ENCODE measurements around the gene NALCN. TPM values are rescaled to one million over a fixed set of nuclear protein-coding genes. Genes with fewer than 3 reads are reported as not detected.

Gene NALCN
- total RNA-seq, 2 experiments from 2014 or later, result not detected

DNA sequence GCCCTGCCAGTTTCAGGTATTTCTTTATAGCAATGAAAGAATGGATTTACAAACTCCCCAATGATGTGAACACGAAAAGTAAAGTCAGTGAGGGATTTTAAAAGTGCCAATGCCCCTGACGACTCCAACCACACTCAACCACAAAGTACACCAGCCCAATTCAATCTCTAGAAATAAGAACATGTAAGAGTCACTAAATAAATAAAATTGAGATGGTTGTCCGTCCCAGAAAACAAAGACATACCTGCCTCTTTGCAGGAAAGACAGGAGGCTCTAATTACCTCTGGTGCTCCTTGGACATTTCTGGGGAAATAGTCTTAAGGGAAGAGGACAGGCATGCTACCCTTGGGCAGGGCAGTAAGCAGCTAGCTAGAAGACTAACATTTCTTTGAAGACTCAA lies 55.8 kb downstream of the NALCN start:
- no peaks in the 10 kb centered on the region for H3K36me3 Mint-ChIP-seq

DNA sequence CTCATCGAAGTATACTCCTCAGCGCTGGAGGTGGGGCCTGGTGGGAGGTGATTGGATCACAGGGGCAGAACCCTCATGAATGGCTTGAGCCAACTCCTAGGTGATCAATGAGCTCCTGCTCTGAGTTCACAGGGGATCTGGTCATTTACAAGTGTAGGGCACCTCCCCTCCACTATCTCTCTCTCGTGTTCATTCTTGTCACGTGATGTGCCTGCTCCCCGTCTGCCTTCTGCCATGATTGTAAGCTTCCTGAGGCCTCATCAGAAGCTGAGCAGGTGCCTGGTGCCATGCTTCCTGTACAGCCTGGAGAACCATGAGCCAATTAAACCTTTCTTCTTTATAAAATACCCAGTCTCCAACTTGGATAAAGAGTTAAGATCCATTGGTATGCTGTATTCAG lies 61.4 kb downstream of the NALCN start:
- Mint-ChIP-seq H3K4me3 (no peak overlapping the region), H3K4me1 (ENCODE audit: low read depth) (no peaks in the 10 kb centered on the region), H3K36me3 (no peaks in the 10 kb centered on the region), H3K27me3 (peaks cover 1% of the 10 kb centered on the region), H3K27ac (no peak overlapping the region), H3K9me3 (no peaks in the 10 kb centered on the region)
- no peak for DNase-seq
- intact Hi-C loops (cut with micrococcal nuclease), result no loop called here
- CTCF ChIA-PET, result interaction anchor here (1.1 kb wide), 1 partner anchor 11 kb away, joined by 3 read pairs; no protein-coding TSS in a partner anchor
- POLR2A ChIA-PET, result no interaction called here

More for the DNA sequence above, 55.8 kb downstream of the NALCN start:
- CTCF ChIA-PET, result no interaction called here
- Mint-ChIP-seq H3K9me3 (no peaks in the 10 kb centered on the region), H3K27ac (no peak overlapping the region), H3K4me3 (no peak overlapping the region), H3K27me3 (no peaks in the 10 kb centered on the region), H3K4me1 (ENCODE audit: low read depth) (no peaks in the 10 kb centered on the region)
- no peak for DNase-seq
- intact Hi-C loops (cut with micrococcal nuclease), result no loop called here
- POLR2A ChIA-PET, result no interaction called here

DNA sequence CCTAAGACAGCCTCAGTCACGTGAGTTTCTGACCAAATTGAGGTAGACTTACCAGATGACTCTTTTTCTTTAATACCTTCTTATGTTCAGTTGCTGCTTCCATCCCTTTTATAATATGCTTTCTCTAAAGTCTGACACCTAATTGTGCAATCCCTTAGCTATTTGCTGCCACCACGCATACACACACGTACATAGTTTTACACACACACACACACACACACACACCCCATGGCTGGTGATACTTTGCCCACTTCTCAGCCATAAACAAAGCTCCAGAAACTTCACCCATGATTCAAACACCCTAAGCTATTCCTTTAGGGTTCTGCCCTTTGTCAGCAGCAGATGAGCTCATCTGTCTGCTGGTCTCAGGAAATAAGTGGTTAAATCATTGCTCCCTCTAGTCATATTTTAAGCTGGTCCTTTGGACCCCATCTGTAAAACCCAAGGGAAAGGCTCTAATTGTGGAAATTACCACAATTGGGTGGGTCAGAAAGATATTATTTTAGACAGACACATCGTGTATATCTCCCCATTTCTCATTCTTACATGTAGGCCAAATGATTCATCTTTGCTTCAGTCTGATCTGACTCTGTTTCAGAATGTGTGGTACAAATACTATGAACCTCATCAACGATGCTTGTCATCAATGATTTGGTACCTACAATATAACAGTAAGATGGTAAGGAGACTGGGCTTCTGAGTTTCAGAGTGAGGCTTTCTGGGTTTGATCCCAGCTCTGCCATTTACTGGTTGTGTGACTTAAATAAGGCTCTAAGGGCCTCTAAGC lies 69.2 kb downstream of the NALCN start:
- H3K27ac Mint-ChIP-seq, result no peak overlapping the region
- H3K4me1 Mint-ChIP-seq (ENCODE audit: low read depth), result no peaks in the 10 kb centered on the region
- POLR2A ChIA-PET, result no interaction called here
- H3K27me3 Mint-ChIP-seq, result peaks cover 1% of the 10 kb centered on the region
- H3K4me3 Mint-ChIP-seq, result no peak overlapping the region
- no peak for DNase-seq
- no peaks in the 10 kb centered on the region for H3K9me3 Mint-ChIP-seq
- CTCF ChIA-PET, result no interaction called here
- intact Hi-C loops (cut with micrococcal nuclease), result no loop called here
- no peaks in the 10 kb centered on the region for H3K36me3 Mint-ChIP-seq

DNA sequence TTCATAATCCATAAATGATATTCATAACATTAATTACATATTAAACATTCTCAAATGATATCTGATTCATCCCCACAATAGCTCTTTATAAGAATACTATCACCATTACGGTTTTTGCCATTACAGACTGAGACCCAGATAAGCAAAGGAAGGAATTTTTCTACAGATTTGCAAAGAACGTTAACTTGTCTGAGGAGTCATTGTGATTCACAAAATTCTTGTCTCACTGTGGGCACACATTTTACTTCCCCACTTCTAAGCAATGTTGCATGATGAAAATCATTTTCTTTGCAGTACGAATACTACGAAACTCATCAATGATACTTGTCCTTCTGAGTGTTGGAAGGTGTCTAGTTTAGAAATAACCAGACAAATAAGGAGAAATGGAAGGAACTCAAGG lies 70.1 kb downstream of the NALCN start:
- ChIA-PET CTCF (no interaction called here), POLR2A (no interaction called here)
- no peaks in the 10 kb centered on the region for H3K9me3 Mint-ChIP-seq
- no peak overlapping the region for H3K27ac Mint-ChIP-seq
- intact Hi-C loops (cut with micrococcal nuclease), result no loop called here
- DNase-seq, result no peak
- H3K27me3 Mint-ChIP-seq, result peaks cover 1% of the 10 kb centered on the region
- no peaks in the 10 kb centered on the region for H3K36me3 Mint-ChIP-seq
- no peaks in the 10 kb centered on the region for H3K4me1 Mint-ChIP-seq (ENCODE audit: low read depth)
- H3K4me3 Mint-ChIP-seq, result no peak overlapping the region

DNA sequence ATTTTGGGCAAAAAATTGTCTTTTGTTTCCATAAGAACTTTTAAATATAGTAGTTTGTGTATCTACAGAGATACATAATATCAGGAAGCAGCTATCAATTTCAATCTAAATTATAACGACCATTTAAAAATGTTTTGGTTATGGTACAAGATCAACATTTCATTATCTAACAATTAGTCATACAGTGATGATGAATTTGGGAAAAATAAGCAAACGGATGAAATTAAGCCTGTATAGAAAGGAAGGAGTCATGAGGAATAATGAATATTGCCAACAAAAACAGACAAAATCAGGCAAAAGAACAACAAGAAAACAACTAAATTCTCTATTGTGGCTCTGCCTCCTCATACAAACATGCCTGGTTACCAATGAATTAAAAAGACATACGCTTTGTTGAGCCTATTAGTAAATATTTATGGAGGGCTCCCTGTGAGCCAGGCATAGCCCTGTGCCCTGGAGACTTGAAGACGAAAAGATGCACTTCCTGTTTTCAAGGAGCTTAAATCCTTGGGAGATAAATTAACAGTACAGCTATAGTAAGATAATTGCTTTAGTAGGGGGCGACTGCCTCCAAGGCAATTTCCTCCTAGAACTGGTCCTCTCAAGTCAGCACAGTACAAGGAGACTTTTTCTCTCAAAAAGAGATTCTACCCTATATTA lies 73.0 kb downstream of the NALCN start:
- H3K27me3 Mint-ChIP-seq, result no peaks in the 10 kb centered on the region
- no peak overlapping the region for H3K27ac Mint-ChIP-seq
- CTCF ChIA-PET, result no interaction called here
- no peaks in the 10 kb centered on the region for H3K4me1 Mint-ChIP-seq (ENCODE audit: low read depth)
- no peaks in the 10 kb centered on the region for H3K36me3 Mint-ChIP-seq
- H3K9me3 Mint-ChIP-seq, result no peaks in the 10 kb centered on the region
- no peak overlapping the region for H3K4me3 Mint-ChIP-seq
- POLR2A ChIA-PET, result no interaction called here
- intact Hi-C loops (cut with micrococcal nuclease), result no loop called here
- DNase-seq, result no peak

DNA sequence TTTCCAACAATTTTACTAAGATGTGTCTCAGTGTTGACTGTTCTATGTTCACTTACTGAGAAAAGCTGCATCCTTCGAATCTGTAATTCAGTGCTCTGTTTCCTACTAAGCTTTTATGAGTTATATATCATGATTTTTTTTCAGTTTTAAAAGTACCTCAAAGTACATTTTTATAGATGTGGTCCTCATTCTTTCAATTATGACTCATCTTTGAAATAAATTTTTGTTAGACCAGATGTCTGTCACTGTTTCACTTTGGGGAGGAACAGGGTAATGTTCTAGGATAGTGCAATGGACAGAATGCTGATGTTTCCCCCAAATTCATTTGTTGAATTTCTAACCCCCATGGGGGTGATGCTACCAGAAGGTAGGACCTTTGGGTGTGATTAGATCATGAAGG lies 74.8 kb downstream of the NALCN start:
- H3K27ac Mint-ChIP-seq, result no peak overlapping the region
- CTCF ChIA-PET, result no interaction called here
- no peaks in the 10 kb centered on the region for H3K36me3 Mint-ChIP-seq
- H3K27me3 Mint-ChIP-seq, result no peaks in the 10 kb centered on the region
- H3K4me1 Mint-ChIP-seq (ENCODE audit: low read depth), result no peaks in the 10 kb centered on the region
- POLR2A ChIA-PET, result no interaction called here
- no peaks in the 10 kb centered on the region for H3K9me3 Mint-ChIP-seq
- no peak for DNase-seq
- no peak overlapping the region for H3K4me3 Mint-ChIP-seq
- intact Hi-C loops (cut with micrococcal nuclease), result no loop called here

DNA sequence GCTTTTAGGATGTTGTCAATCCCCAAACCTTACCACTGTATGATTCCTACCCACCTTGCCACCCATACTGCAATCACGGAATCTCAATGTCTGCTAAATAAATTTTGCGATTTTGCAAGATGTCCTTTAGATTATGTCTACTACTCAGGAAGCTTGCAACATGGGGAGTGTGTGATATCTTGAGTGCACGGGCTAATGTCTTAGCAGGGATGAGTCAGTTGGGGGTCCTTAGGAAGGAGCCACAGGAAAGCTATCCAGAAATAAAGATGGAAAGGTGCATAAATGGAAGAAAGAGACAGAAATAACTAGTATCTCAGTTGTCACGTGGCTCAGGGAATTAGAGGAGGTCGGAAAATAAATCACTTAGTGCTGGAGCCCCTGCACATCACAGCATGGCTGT lies 77.1 kb downstream of the NALCN start:
- Mint-ChIP-seq H3K27ac (no peak overlapping the region), H3K36me3 (no peaks in the 10 kb centered on the region), H3K9me3 (no peaks in the 10 kb centered on the region), H3K4me3 (no peak overlapping the region), H3K27me3 (no peaks in the 10 kb centered on the region), H3K4me1 (ENCODE audit: low read depth) (no peaks in the 10 kb centered on the region)
- intact Hi-C loops (cut with micrococcal nuclease), result no loop called here
- CTCF ChIA-PET, result no interaction called here
- no peak for DNase-seq
- POLR2A ChIA-PET, result no interaction called here

DNA sequence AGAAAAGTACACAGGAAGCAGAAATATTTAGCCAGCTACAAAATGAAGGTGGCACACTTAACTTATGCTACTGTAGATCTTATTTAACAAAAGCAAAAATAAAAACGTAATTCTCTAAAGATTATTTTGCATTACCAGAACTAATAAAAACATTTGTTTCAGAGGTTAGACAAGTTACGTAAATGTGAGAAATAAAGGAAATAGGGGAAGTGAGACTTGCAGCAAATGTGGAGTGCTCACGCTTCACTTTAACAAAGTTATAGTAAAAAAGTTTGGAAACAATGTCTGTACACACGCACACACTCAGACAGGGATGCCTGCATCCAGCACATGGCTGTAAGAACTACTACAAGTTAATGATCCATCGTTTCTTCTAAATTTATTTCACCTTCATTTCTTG lies 83.7 kb downstream of the NALCN start:
- Mint-ChIP-seq H3K4me1 (ENCODE audit: low read depth) (no peaks in the 10 kb centered on the region), H3K9me3 (no peaks in the 10 kb centered on the region), H3K27me3 (peaks cover 1% of the 10 kb centered on the region), H3K36me3 (no peaks in the 10 kb centered on the region), H3K4me3 (no peak overlapping the region), H3K27ac (no peak overlapping the region)
- ChIA-PET POLR2A (no interaction called here), CTCF (no interaction called here)
- intact Hi-C loops (cut with micrococcal nuclease), result no loop called here
- DNase-seq, result no peak

DNA sequence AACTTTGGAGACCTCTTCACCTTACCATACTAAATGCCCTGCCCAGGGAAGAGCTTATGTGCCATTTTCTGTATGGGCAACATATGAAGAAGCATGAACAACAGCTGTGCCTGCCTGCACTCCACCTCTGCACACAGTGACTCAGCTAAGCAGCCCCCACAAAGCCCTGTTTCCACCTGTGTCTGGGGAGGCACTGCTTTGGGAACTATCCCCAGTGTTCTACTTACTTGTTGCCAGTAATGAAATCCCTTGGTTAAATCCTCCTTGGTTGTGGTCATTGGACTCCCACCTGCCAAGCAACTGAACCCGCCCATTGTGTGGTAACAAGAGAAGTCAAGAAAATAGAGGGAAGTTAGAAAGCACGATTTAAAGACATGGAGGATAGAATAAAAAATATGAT lies 84.6 kb downstream of the NALCN start:
- H3K36me3 Mint-ChIP-seq, result no peaks in the 10 kb centered on the region
- no peaks in the 10 kb centered on the region for H3K4me1 Mint-ChIP-seq (ENCODE audit: low read depth)
- intact Hi-C loops (cut with micrococcal nuclease), result no loop called here
- H3K9me3 Mint-ChIP-seq, result no peaks in the 10 kb centered on the region
- POLR2A ChIA-PET, result no interaction called here
- H3K27ac Mint-ChIP-seq, result no peak overlapping the region
- no peak for DNase-seq
- CTCF ChIA-PET, result no interaction called here
- peaks cover 1% of the 10 kb centered on the region for H3K27me3 Mint-ChIP-seq
- no peak overlapping the region for H3K4me3 Mint-ChIP-seq

DNA sequence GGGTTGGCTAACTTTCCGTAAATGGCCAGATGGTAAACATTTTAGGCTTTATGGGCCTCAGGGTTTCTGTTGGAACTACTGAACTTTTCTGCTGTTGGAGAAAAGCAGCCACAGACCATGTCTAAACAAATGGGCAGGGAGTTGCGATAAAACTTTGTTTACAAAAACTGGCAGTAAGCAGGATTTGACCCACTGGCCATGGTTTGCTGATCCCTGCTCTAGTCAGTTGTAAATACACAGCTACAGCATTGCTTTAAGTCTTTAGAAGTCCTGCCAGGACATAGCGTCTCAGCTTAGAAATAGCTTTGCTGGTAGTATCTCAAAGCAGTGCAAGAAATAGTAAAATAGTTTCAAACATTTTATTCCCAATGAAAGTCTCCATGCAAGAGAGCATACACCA lies 88.4 kb downstream of the NALCN start:
- H3K4me3 Mint-ChIP-seq, result no peak overlapping the region
- no peak overlapping the region for H3K27ac Mint-ChIP-seq
- no peaks in the 10 kb centered on the region for H3K36me3 Mint-ChIP-seq
- H3K27me3 Mint-ChIP-seq, result peaks cover 1% of the 10 kb centered on the region
- intact Hi-C loops (cut with micrococcal nuclease), result no loop called here
- CTCF ChIA-PET, result no interaction called here
- no peaks in the 10 kb centered on the region for H3K9me3 Mint-ChIP-seq
- POLR2A ChIA-PET, result no interaction called here
- DNase-seq, result no peak
- no peaks in the 10 kb centered on the region for H3K4me1 Mint-ChIP-seq (ENCODE audit: low read depth)

DNA sequence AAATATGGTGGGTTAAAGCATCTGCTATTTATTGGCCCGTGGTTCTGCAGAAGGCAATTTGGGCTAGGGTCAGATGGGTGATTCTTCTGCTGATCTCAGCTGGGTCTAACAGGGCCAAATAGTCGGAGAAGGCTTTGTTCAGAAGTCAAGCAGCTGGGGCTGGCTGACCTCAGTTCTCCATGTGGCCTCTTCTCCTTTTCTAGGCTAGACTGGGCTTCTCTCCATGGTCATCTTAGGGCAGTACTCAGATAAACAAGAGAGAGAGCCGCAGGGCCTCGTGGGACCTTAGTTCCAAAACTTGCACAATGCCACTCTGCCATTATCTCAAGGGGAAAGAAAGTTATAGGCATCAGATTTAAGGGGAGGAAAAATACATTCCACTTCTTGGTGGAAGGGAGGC lies 89.6 kb downstream of the NALCN start:
- intact Hi-C loops (cut with micrococcal nuclease), result no loop called here
- no peaks in the 10 kb centered on the region for H3K36me3 Mint-ChIP-seq
- H3K27me3 Mint-ChIP-seq, result no peaks in the 10 kb centered on the region
- DNase-seq, result no peak
- POLR2A ChIA-PET, result no interaction called here
- no peaks in the 10 kb centered on the region for H3K9me3 Mint-ChIP-seq
- H3K4me1 Mint-ChIP-seq (ENCODE audit: low read depth), result no peaks in the 10 kb centered on the region
- H3K4me3 Mint-ChIP-seq, result no peak overlapping the region
- no peak overlapping the region for H3K27ac Mint-ChIP-seq
- CTCF ChIA-PET, result no interaction called here

DNA sequence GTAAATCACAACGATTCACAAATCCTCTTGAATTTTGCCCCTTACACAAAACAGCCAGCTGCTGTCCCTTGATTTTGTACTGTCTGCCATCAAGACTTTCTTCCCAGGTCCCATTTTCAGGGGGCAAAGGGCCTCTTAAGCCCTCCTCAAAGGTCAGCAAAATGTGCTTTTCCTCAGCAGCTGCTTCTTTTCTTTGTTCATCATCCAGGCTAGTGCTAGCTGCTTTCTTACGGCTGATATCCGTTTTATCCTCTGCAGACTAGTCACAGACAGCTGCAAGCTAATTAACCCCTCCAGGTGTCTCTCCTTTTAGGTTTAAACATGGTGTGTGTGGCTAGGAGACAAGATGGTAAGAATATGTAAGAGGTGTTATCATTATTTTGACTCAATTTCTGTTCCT lies 90.9 kb downstream of the NALCN start:
- ChIA-PET CTCF (no interaction called here), POLR2A (no interaction called here)
- no peaks in the 10 kb centered on the region for H3K4me1 Mint-ChIP-seq (ENCODE audit: low read depth)
- H3K27ac Mint-ChIP-seq, result no peak overlapping the region
- H3K36me3 Mint-ChIP-seq, result no peaks in the 10 kb centered on the region
- no peak for DNase-seq
- intact Hi-C loops (cut with micrococcal nuclease), result no loop called here
- no peaks in the 10 kb centered on the region for H3K27me3 Mint-ChIP-seq
- no peak overlapping the region for H3K4me3 Mint-ChIP-seq
- H3K9me3 Mint-ChIP-seq, result no peaks in the 10 kb centered on the region

DNA sequence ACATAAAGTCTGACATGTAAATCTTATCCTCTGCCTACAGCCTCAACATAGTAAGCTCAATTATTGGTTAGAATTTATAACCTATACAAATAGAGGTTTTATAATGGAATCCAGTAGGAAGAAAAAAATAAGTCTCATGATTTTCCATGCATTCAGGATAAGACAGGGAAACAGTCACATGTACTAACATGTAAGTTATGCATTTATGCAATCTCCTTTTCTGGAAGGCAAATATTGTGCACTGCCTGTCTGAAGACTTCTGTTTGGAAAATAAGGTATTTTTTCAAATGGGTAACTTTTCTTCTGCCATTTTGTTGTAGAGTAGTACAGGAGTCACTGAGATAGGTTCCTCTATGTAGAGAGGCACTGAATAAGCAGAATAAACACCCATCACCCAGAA lies 92.7 kb downstream of the NALCN start:
- ChIA-PET POLR2A (no interaction called here), CTCF (no interaction called here)
- Mint-ChIP-seq H3K27ac (no peak overlapping the region), H3K9me3 (no peaks in the 10 kb centered on the region), H3K27me3 (no peaks in the 10 kb centered on the region), H3K4me1 (ENCODE audit: low read depth) (no peaks in the 10 kb centered on the region), H3K4me3 (no peak overlapping the region), H3K36me3 (no peaks in the 10 kb centered on the region)
- no peak for DNase-seq
- intact Hi-C loops (cut with micrococcal nuclease), result no loop called here

Data from activated CD4-positive, alpha-beta memory T cell treated with anti-CD3 and anti-CD28 coated beads for 36 hours (primary cell).